ENCODE data around the gene GAGE12D.
"Not testable (repeated sequence)": the region's sequence is repeated elsewhere in the genome, so short reads cannot be mapped to it uniquely, and the experiment has no call there.

Gene GAGE12D, protein sequence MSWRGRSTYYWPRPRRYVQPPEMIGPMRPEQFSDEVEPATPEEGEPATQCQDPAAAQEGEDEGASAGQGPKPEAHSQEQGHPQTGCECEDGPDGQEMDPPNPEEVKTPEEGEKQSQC

DNA sequence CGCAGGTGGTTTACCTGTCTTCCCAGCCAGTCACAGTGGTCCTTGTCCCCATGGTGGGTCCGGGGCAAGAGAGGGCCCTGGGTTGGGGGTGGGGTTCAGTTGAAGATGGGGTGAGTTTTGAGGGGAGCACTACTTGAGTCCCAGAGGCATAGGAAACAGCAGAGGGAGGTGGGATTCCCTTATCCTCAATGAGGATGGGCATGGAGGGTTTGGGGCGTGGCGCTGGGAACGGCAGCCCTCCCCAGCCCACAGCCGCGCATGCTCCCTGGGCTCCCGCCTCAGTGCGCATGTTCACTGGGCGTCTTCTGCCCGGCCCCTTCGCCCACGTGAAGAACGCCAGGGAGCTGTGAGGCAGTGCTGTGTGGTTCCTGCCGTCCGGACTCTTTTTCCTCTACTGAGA lies at the start of gene GAGE12D:
GAGE12D (plus strand) TSS at position 301 of the 400 bp plus-strand sequence. CDS start 1,155 bp downstream, outside the sequence.
- not testable (repeated sequence) for DNase-seq (ENCODE audit: low read depth in 2 of 2)

DNA sequence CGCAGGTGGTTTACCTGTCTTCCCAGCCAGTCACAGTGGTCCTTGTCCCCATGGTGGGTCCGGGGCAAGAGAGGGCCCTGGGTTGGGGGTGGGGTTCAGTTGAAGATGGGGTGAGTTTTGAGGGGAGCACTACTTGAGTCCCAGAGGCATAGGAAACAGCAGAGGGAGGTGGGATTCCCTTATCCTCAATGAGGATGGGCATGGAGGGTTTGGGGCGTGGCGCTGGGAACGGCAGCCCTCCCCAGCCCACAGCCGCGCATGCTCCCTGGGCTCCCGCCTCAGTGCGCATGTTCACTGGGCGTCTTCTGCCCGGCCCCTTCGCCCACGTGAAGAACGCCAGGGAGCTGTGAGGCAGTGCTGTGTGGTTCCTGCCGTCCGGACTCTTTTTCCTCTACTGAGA lies 9.7 kb upstream of the GAGE12D start, which contains the start of gene GAGE12C:
GAGE12C (plus strand) TSS at position 301 of the 400 bp plus-strand sequence. CDS start 1,155 bp downstream, outside the sequence.
- not testable (repeated sequence) for DNase-seq (ENCODE audit: low read depth in 2 of 2)

DNA sequence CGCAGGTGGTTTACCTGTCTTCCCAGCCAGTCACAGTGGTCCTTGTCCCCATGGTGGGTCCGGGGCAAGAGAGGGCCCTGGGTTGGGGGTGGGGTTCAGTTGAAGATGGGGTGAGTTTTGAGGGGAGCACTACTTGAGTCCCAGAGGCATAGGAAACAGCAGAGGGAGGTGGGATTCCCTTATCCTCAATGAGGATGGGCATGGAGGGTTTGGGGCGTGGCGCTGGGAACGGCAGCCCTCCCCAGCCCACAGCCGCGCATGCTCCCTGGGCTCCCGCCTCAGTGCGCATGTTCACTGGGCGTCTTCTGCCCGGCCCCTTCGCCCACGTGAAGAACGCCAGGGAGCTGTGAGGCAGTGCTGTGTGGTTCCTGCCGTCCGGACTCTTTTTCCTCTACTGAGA lies 9.5 kb downstream of the GAGE12D start, which contains the start of gene GAGE12E:
GAGE12E (plus strand) TSS at position 301 of the 400 bp plus-strand sequence. CDS start 1,155 bp downstream, outside the sequence.
- DNase-seq (ENCODE audit: low read depth in 2 of 2), result not testable (repeated sequence)

DNA sequence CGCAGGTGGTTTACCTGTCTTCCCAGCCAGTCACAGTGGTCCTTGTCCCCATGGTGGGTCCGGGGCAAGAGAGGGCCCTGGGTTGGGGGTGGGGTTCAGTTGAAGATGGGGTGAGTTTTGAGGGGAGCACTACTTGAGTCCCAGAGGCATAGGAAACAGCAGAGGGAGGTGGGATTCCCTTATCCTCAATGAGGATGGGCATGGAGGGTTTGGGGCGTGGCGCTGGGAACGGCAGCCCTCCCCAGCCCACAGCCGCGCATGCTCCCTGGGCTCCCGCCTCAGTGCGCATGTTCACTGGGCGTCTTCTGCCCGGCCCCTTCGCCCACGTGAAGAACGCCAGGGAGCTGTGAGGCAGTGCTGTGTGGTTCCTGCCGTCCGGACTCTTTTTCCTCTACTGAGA lies 19.0 kb downstream of the GAGE12D start, which contains the start of gene GAGE12F:
GAGE12F (plus strand) TSS at position 301 of the 400 bp plus-strand sequence. CDS start 1,155 bp downstream, outside the sequence.
- not testable (repeated sequence) for DNase-seq (ENCODE audit: low read depth in 2 of 2)

DNA sequence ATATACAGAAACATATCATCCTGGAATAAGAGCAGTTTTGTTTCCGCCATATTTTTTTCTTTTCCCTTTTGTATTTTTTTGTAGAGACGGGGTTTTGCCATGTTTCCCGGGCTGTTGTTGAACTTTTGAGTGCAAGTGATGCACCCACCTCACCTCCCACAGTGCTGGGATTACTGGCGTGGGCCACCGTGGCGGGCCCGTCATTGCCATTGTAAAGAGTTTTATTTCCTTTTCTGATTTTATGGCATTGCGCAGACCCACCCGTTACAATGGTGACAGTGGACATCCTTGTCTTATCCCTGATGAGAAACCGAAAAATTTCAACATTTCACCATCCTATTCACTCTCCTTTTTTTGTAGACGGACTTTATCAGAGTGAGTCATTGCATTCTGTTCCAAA lies 27.2 kb downstream of the GAGE12D start:
- DNase-seq (ENCODE audit: low read depth in 2 of 2), result not testable (repeated sequence)

DNA sequence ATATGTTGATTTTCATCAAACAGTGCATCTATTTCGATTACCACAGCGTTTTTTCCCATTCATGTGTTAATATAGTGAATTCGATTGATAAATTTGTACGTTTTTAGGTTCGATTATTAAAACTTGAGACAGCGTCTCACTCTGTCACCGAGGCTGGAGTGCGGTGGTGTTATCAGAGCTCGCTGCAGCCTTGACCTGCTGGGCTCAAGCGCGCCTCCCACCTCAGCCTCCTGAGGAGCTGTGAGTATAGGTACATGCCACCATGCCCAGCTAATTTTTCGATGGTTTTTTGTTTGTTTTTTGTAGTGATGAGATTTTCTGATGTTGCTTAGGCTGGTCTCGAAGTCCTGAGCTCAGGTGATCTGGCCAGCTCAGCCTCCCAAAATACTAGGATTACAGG lies 27.6 kb downstream of the GAGE12D start:
- not testable (repeated sequence) for DNase-seq (ENCODE audit: low read depth in 2 of 2)

DNA sequence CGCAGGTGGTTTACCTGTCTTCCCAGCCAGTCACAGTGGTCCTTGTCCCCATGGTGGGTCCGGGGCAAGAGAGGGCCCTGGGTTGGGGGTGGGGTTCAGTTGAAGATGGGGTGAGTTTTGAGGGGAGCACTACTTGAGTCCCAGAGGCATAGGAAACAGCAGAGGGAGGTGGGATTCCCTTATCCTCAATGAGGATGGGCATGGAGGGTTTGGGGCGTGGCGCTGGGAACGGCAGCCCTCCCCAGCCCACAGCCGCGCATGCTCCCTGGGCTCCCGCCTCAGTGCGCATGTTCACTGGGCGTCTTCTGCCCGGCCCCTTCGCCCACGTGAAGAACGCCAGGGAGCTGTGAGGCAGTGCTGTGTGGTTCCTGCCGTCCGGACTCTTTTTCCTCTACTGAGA lies 28.6 kb downstream of the GAGE12D start, which contains the start of gene GAGE12G:
GAGE12G (plus strand) TSS at position 301 of the 400 bp plus-strand sequence. CDS start 1,155 bp downstream, outside the sequence.
- DNase-seq (ENCODE audit: low read depth in 2 of 2), result not testable (repeated sequence)

DNA sequence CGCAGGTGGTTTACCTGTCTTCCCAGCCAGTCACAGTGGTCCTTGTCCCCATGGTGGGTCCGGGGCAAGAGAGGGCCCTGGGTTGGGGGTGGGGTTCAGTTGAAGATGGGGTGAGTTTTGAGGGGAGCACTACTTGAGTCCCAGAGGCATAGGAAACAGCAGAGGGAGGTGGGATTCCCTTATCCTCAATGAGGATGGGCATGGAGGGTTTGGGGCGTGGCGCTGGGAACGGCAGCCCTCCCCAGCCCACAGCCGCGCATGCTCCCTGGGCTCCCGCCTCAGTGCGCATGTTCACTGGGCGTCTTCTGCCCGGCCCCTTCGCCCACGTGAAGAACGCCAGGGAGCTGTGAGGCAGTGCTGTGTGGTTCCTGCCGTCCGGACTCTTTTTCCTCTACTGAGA lies 38.1 kb downstream of the GAGE12D start, which contains the start of gene GAGE12H:
GAGE12H (plus strand) TSS at position 301 of the 400 bp plus-strand sequence. CDS start 1,155 bp downstream, outside the sequence.
- DNase-seq (ENCODE audit: low read depth in 2 of 2), result not testable (repeated sequence)

DNA sequence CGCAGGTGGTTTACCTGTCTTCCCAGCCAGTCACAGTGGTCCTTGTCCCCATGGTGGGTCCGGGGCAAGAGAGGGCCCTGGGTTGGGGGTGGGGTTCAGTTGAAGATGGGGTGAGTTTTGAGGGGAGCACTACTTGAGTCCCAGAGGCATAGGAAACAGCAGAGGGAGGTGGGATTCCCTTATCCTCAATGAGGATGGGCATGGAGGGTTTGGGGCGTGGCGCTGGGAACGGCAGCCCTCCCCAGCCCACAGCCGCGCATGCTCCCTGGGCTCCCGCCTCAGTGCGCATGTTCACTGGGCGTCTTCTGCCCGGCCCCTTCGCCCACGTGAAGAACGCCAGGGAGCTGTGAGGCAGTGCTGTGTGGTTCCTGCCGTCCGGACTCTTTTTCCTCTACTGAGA lies 47.7 kb downstream of the GAGE12D start, which contains the start of gene GAGE2A:
GAGE2A (plus strand) TSS at position 301 of the 400 bp plus-strand sequence. CDS start 1,155 bp downstream, outside the sequence.
- not testable (repeated sequence) for DNase-seq (ENCODE audit: low read depth in 2 of 2)

DNA sequence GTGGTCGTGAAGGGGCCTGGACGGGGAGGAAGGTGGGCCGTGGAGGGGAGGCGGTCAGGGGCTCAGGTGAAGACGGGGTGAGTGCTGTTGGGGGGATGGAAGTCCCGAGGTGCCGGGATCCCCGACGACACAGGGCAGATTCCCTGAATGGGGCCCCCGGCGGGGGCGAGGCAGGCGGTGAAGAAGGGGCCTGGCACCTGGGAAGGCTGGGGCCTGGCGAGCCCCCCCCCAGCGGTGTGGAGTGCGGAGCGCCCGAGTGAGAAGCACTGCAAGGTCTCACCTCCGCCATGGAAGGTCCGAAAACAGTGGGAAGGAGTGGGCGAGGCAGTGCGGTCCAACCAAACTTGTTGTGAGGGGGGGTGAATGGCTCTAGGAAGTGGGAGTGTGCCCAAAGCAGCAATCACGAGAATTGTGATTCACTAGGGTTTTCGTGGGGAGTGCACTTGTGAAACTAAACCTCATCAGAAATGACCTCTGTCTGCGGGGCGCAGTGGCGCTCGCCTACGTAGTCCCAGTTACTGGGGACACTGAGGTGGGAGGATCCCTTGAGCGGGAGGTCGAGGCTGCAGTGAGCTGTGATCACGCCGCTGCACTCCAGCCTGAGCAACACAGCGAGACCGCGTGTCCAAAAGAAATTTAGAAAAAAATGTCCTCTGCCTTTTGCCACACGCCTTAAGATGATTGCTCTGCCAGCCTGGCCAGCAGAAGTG lies 48.4 kb downstream of the GAGE12D start:
- DNase-seq (ENCODE audit: low read depth in 2 of 2), result not testable (repeated sequence)

DNA sequence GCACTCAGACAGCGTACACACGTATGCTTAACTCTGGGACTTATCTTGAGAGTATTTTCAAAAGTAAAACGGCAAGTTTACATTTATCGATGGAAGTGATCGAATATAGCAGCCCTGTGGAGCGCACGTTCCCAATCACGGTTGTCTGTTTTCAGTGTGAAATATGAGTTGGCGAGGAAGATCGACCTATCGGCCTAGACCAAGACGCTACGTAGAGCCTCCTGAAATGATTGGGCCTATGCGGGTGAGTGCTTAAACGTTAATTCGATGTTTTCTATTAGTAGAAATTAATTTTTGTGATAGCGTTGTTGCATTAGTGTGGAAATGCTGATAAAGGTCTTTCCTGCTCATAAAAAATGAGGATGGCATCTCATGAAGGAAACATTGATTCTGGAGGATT lies 49.0 kb downstream of the GAGE12D start:
- DNase-seq (ENCODE audit: low read depth in 2 of 2), result not testable (repeated sequence)

All from fibroblast of skin of left quadriceps (primary cell).